Stimulated activated CD4-positive, alpha-beta T cell treated with anti-CD3 and anti-CD28 coated beads, Interleukin-4, amount 100 ng/mL, for 24 hours (primary cell): ENCODE data around the gene S1PR3.

Experiments used
- DNase-seq: peaks from one replicate; pipeline ENCODE4 v3.0.0-alpha.2; 2020

The S1PR3 gene

GRCh38 chr9:89010526-89011111 is 19.4 kb downstream of the S1PR3 start:
- no peak for DNase-seq

DNA sequence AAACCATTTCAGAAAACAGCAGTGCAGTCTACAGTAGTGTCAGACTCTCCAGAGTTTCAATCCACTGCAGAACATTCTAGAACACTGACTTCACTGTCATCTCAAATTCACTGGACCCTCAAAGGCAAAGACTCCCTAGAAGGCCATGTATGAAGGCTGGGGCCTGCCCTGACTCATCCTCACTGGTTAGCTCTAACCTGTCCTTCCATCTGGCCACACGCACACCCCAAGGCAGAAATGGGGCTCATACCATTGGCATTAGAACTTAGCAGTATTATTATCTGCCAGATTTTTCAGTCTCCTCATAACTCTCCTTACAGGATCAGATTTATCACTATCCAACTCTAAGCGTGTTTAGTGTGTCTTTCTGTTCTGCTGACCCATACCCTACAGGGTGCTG is 20.4 kb downstream of the S1PR3 start:
- no peak for DNase-seq

- no peak for DNase-seq
Observed at GRCh38 chr9:89012294-89013042, 21.2 kb downstream of the S1PR3 start.

- DNase-seq: no peak
Observed at GRCh38 chr9:89013660-89014059, 22.4 kb downstream of the S1PR3 start.

GRCh38 chr9:89014153-89014552 is 22.9 kb downstream of the S1PR3 start:
- DNase-seq: no peak

GRCh38 chr9:89015336-89015735 is 24.1 kb downstream of the S1PR3 start:
- no peak for DNase-seq

DNA sequence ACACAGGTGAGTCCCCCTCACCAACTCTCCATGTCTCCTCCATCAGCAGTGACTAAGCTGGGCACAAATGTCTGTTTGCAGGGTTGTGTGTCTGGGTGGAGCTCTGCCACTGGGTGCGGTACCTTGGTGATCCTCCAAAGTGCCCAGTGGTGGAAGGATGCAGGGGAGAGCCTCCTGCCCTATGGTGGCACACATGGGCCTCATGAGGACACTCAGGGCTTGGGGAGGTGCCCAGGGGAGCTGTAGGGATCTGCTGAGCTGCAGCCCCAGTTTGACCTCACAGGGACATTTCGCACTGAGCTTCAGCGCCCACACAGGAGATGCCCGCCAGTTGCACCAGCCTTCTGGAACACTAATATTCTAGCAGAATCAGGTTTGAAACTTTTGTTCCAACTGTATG is 29.5 kb downstream of the S1PR3 start:
- no peak for DNase-seq

DNA sequence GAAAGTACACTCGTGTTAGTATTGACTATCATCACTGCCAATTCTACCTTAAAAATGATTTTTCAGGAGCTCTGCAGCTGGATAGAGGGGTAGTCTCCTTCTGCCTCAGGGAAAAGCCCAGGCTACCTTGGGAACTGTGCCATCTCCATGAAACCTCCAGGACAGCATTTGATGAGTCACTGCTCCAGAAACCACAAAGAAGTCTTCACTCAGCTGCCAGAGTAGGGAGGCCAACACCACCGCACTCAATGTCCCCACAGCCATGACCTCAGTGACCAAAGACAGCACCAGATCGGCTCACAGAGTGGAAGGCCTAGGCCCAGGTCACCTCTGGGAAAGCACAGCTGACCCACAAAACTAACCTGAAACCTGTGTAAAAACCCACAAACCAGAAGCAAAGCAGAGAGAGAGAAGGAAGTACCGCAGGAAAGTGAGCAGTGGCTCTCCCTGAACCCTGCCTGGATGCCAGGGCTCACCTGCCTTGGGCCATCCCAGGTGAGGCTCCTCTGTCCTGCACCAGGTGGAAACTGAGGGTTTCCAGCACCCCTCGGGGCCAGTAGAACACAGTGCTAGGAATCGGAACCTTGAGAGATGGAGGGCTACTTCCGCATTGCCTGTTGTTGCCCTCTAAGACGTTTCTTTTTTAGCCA is 30.0 kb downstream of the S1PR3 start:
- no peak for DNase-seq

GRCh38 chr9:89022001-89022759 is 30.9 kb downstream of the S1PR3 start:
- DNase-seq: no peak

DNA sequence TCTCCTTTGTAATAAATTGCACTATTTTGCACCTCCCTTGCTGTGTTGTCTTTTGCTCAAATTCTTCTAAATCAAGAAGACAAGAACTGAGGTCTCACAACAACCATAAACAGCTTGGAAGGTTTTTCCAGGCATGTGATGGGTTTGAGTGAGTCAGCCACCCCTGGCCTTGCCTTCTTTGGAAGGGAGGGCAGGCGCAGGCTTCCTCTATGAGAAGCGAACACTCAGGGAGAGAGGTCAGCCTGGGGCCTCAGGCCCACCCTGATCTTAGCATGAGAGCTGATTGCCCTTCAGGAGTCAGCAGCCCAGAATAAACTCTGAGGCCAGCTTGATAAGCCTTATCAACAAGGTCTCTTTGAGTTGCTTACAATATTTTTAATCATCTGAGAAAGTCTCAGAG is 31.6 kb downstream of the S1PR3 start:
- no peak for DNase-seq

DNA sequence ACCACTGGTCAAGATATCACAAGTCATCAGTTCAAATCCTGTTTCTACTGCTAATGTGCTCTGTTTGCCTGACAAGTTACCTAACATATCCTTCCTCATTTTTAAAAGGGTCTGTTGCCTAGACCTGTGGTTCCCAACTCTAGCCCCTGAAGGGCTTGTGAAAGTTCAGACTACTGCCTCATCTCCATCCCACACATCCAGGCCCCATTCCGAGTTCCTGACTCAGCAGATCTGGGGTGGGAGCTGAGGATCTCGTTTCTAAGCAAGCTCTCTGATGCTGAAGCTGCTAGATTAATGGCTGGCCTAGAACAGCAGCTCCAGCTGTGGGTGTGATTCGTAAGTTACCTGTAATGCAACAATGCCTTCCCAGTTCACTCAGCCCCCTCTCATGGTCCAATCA is 32.5 kb downstream of the S1PR3 start:
- DNase-seq: no peak

DNA sequence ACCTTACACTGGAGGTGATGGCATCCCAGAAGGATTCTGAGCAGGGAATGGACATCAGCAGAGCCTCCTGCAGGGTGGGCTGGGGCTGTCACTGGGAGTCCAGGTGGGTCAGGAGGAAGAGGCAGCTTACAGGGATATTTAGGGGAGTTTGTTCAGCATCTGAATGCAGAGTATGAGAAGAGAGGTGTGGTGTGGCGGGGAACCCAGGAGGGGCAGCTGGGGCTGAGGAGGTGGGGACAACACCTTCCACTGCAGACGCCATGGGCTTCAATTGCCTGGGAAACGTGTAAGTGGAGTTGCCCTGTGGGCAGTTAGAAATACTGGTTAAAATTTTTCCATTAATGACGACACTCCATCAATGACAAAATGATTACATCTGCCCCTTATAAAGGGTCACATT is 33.5 kb downstream of the S1PR3 start:
- no peak for DNase-seq

DNA sequence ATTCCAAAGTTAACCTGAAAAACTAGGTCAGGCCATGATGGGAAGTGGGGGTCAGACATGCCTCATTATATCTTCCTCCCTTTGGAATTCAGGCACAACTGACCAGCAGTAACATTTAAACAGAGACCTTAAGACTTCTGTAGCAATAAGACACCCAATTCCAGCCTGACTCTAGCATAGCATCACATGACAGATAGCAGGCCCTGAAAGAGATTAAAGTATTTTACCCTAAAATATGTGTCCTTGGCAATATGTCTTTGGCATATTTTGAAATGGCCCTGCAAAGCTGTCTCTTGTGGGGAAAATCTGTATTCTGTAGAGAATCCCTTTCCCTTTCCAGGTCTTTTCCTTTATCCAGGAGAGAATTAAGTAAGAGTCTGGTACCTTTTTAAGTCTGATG is 34.3 kb downstream of the S1PR3 start:
- no peak for DNase-seq

GRCh38 chr9:89026876-89027275 is 35.6 kb downstream of the S1PR3 start:
- DNase-seq: no peak

DNA sequence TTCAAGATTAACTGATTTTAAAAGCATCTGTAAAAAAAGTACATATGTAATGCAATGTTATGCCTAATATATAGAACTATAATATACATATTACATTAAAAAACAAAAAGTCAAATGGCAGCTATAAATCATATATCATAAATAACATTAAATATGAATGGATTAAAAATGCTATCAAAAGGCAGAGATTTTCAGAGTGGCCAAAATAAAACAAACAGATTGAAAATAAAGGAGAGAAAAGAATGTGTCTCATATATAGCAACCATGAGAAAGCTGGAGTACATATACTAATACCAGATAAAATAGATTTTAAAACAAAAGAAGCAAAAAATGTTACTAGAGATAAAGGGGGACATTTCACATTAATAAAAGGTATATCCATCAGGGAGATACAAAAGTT is 38.5 kb downstream of the S1PR3 start:
- no peak for DNase-seq

- no peak for DNase-seq
Observed at GRCh38 chr9:89032173-89032572, 40.9 kb downstream of the S1PR3 start.

DNA sequence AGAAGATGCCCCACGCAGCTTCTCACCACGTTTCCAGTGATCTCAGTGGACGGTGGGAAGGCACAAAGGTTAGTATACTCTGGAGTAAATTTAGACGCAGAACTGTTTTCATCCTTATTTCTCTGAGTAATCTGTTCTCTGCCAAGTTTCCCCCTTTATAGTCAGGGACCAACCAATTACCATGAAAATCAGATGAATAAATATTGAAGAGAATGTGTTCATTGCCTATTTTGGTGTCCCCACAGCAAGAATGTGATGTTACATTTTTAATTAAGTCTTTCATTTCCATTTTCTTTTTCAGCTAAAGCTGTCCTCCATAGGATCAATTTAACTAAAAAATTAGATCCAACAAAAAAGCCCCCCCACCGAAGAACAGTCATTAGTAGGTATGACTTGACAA is 41.4 kb downstream of the S1PR3 start:
- no peak for DNase-seq

DNA sequence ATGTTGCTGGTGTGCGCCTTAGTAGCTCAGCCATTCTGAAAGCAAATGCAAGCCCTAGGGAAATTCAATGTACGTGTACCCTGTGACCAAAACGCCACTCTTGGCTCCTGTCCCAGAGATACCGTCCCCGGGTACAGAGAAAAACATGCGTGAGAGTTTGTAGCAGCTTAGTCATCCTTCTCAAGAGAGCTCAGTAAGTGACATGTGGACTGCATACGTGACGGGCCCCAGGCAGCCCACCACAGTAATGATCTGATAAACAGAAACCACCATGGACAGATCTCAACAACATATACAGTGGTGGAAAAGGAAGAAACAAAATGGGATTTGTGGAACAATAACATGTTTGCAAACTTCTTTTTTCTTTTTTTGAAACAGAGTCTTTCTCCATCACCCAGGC is 45.1 kb downstream of the S1PR3 start:
- no peak for DNase-seq

DNA sequence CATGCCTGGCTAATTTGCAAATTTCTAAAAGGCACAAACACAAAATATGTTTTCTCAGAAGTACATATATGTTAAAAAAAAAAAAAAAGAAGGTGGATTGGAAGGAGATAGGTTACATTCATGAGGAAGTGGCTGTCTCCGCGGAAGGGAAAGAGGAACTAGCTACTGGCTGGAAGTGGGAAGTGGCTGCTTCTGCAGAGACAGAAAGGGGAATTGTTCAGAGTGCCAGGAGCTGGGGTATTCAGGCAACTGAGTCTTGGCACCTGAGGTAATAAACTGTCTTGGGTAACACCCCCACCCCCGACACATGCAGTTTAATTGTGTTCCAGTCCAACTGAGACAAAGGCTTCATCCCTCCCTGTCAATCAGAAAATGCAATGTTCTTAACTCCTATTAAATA is 45.6 kb downstream of the S1PR3 start:
- no peak for DNase-seq

DNA sequence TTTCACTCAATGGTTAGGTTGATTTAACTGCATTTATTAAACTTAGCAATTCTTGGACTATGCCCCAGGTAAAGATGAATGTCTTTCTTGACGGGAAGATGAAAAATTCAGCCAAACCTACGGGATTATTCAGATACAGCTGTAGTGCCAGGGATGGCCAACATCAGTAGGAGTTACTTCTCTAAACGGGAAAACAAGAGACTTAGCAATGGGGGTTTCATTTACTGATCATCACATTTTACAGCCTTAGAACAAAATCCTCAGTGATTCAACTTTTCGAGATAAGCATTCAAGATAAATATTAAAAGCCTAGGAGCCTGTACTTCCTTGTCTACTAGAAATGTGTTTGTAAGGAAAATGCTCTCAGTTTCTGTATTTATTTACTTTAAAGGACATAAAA is 46.1 kb downstream of the S1PR3 start:
- no peak for DNase-seq

- no peak for DNase-seq
Observed at GRCh38 chr9:89037891-89038290, 46.6 kb downstream of the S1PR3 start.

DNA sequence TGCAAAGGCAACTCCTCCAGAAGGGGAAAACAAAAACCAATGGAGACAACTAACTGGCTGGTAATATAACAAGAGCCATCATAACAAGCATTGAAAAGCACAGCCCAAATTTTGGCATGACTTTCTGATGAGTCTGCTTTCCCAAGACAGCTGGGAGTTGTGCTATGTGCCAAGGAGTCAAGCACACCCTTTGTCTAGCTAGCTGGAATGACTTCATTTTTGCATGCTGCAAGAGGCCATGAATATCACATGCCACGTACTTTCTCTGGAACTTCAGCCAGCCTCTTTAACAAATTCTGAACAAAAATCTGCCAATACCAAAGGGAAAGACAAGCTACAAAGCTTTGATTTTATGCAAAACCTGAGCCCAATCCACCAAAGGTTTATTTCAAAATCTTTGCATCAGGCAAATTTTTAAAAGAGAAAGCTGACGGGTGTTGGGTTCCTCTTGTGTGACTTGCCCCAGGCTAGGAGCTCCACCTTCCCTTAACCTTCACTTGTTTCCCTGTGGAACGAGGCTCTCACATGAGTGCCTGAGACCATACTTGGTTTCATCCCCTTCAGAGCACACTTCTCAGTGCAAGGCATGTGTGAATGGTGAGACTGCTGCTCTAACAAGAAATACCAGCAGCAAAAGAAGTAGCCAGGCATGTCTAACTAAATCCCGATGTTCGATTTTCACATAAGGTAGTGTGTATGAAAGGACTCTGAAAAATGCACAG is 47.3 kb downstream of the S1PR3 start:
- no peak for DNase-seq

DNA sequence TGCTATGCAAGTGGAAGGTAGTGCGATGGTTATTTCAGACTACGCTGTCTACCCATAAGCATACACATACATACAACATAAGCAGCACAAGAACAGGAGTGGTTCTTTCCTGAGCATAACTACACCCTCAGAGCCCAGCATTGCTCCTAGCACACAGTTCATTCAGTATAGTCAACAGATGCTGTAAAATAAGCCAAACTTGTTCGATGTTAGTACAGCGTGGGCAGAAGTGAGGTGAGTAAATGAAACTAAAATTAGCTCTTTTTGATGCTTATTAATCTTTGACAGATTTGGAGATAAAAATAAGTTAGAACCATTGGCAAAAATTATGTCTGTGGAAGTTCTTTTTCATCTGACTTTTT is 47.8 kb downstream of the S1PR3 start:
- no peak for DNase-seq
